SH-SY5Y (cell line): ENCODE data around the gene DDX20.
A peak's percentile ranks its signal among the peaks of the same experiment; 100 is the strongest.

Experiments used
- GATA2 ChIP-seq: IDR thresholded peaks from 2 replicates; pipeline ENCODE4 v1.6.1; 2011; ENCODE audit warnings: mild to moderate bottlenecking, low read depth, low read length
- GATA3 ChIP-seq: IDR thresholded peaks from 2 replicates; pipeline ENCODE4 v1.6.1; 2011; ENCODE audit warnings: low read depth, mild to moderate bottlenecking, low read length, moderate library complexity

DNA sequence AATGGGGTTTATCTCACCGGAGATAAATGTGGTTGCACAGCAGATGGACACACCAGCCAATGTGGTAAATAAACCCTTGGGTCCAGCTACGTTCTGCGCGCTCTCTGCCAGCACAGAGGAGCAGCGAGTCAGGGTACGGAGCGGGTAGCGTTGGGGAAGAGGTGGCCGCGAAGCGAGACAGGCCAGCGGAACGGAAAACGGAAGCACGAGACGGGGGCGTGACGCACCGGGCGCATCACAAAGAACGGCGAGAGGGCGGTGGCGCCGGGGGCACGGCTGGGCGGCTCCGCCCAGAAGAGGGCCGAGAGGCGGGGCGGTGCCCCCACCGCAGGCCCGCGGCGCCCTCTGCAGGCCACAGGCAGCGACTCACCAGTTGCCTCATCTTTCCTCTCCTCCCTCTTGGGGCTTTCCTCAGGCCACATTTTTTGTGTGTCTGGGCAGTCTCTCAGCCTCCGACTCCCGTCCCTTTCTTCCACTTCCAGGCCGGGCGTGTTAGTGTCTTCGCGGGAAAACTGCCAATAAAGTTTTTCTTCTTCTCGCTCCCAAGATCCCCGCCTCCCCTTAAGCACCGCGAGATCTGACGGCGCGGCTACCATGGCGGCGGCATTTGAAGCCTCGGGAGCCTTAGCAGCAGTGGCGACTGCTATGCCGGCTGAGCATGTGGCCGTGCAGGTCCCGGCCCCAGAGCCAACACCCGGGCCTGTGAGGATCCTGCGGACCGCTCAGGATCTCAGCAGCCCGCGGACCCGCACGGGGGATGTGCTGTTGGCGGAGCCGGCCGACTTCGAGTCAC is at the start of gene DDX20:
- TF ChIP-seq GATA2 (0 out of 2 replicates have a peak, but pooled peaks have one; percentile 4), GATA3 (no peak)
